ENCODE measurements around the gene GNE. TPM values are rescaled to one million over a fixed set of nuclear protein-coding genes. Genes with fewer than 3 reads are reported as not detected.

The GNE gene
- total and polyA plus RNA-seq, 2 of the 8 experiments (the other 6 are each of a cell fraction or from before 2014, with no cell fraction given) = 5.1 to 11.1 TPM

GRCh38 chr9:36170531-36170930, 87.7 kb downstream of the GNE start:
- H3K9me3 ChIP-seq (ENCODE audit: insufficient read depth in 2 of 2, low read depth in 1 of 2, low read length in 1 of 2) = no peaks in the 10 kb centered on the region
- no peaks in the 10 kb centered on the region for H3K36me3 ChIP-seq (ENCODE audit: control insufficient read depth in 2 of 4, insufficient read depth in 4 of 4, low read length in 3 of 4)
- H3K79me2 ChIP-seq (ENCODE audit: control insufficient read depth in 1 of 2, insufficient read depth in 2 of 2, low read length in 2 of 2) = no peaks in the 10 kb centered on the region
- 91% methylated on average over 13 of the region's 13 CpGs; no CpG with 5 or more reads in 1 of the 2 experiments for WGBS, 2 experiments (ENCODE audit: extremely low coverage in 1 of 2, insufficient coverage in 1 of 2, insufficient read length in 1 of 2, insufficient replicate concordance in 2 of 2, low coverage in 1 of 2, low lambda C conversion rate in 2 of 2, missing lambda C conversion rate in 1 of 2)
- no peak overlapping the region for H3K23ac ChIP-seq (ENCODE audit: insufficient read length)
- no peaks in the 10 kb centered on the region; a peak in 1 of 7 replicates for H3K4me1 ChIP-seq (replicated peaks in 1 of 4; ENCODE audit: control insufficient read depth in 3 of 4, insufficient read depth in 4 of 4, low read length in 3 of 4)
- H3K14ac ChIP-seq (ENCODE audit: insufficient read length) = no peak overlapping the region
- no peak overlapping the region for H4K91ac ChIP-seq (replicated peaks; ENCODE audit: insufficient read length, low read length)
- FAIRE-seq (no peak), DNase-seq (ENCODE audit: low read depth in 1 of 2, low spot score in 2 of 2) (no peak)
- no peak overlapping the region for H3K4ac ChIP-seq (replicated peaks; ENCODE audit: insufficient read length, low read depth, low read length)
- H2BK20ac ChIP-seq (ENCODE audit: low read length) = no peak overlapping the region
- H2AK5ac ChIP-seq (ENCODE audit: low read depth, low read length) = no peak overlapping the region
- TF ChIP-seq JUND (IDR thresholded peaks at IDR 0.05; ENCODE audit: low read length) (no peak), JUN (IDR thresholded peaks at IDR 0.05; ENCODE audit: low read depth, low read length) (no peak), HDAC2 (IDR thresholded peaks at IDR 0.05; ENCODE audit: borderline replicate concordance in 1 of 2, low read depth in 2 of 2, low read length in 2 of 2) (no peak), TBP (IDR thresholded peaks at IDR 0.05; ENCODE audit: low read depth, low read length) (no peak), RBBP5 (IDR thresholded peaks at IDR 0.05; ENCODE audit: borderline replicate concordance, low read depth, low read length) (no peak), CEBPB (IDR thresholded peaks at IDR 0.05; ENCODE audit: low read depth, low read length) (no peak), KDM1A (IDR thresholded peaks at IDR 0.05; ENCODE audit: borderline replicate concordance, low read length) (no peak), POLR2AphosphoS5 (IDR thresholded peaks at IDR 0.05; ENCODE audit: low read depth, low read length) (no peak), KDM4A (IDR thresholded peaks at IDR 0.05; ENCODE audit: low read depth, low read length, severe bottlenecking) (no peak), POU5F1 (IDR thresholded peaks at IDR 0.05; ENCODE audit: low read depth, low read length) (no peak), POLR2A (IDR thresholded peaks at IDR 0.05; ENCODE audit: control extremely low read depth in 1 of 2, low read depth in 2 of 2, low read length in 2 of 2) (no peak), CTBP2 (IDR thresholded peaks at IDR 0.05; ENCODE audit: borderline replicate concordance, insufficient read depth, insufficient read length, low read length) (no peak), SIX5 (IDR thresholded peaks at IDR 0.05; ENCODE audit: low read depth, low read length) (no peak)
- CTCF ChIA-PET (ENCODE audit: partially characterized antibody) = interaction anchor here (1.2 to 10.2 kb wide), 4 partner anchors 8 to 216 kb away, joined by 3 to 153 read pairs (median 13); no protein-coding TSS in a partner anchor
- peak overlapping the region; percentile 50; the same call in 1 of the 2 replicates for H2BK12ac ChIP-seq (ENCODE audit: low read depth, low read length)
- H4K20me1 ChIP-seq (replicated peaks in 1 of 2; ENCODE audit: control insufficient read depth in 1 of 2, insufficient read depth in 2 of 2, low read length in 2 of 2) = no peaks in the 10 kb centered on the region
- no peak overlapping the region for H3K9ac ChIP-seq (replicated peaks in 1 of 4; ENCODE audit: extremely low read depth in 1 of 4, low read depth in 3 of 4, low read length in 3 of 4)
- no peak overlapping the region for H3K18ac ChIP-seq (ENCODE audit: extremely low read depth, low read length)
- no peak overlapping the region for H2BK15ac ChIP-seq (ENCODE audit: low read length)
- H3K56ac ChIP-seq (replicated peaks; ENCODE audit: insufficient read length, low read depth, low read length) = no peak overlapping the region
- H3K4me3 ChIP-seq (ENCODE audit: extremely low read depth in 1 of 4, insufficient read depth in 2 of 4, low read depth in 3 of 4, low read length in 4 of 4) = no peak overlapping the region
- no peaks in the 10 kb centered on the region for H3K27me3 ChIP-seq (replicated peaks in 1 of 4; ENCODE audit: control insufficient read depth in 3 of 4, extremely low read depth in 1 of 4, insufficient read depth in 3 of 4, low read length in 3 of 4)
- no peak overlapping the region for H4K5ac ChIP-seq (ENCODE audit: insufficient read length, low read depth, low read length)
- H3K27ac ChIP-seq (ENCODE audit: low read depth, low read length) = no peak overlapping the region
- H3K79me1 ChIP-seq (ENCODE audit: low read depth, low read length) = no peaks in the 10 kb centered on the region
- no peak overlapping the region for H2BK120ac ChIP-seq (replicated peaks; ENCODE audit: low read depth, low read length)
- POLR2A ChIA-PET (ENCODE audit: partially characterized antibody) = no interaction called here
- peaks cover 2% of the 10 kb centered on the region; the same call in 1 of the 2 replicates for H3K23me2 ChIP-seq (ENCODE audit: low read depth, low read length)
- H4K8ac ChIP-seq (ENCODE audit: extremely low read depth, insufficient read depth, low read length) = no peak overlapping the region
- no peak overlapping the region for H2AFZ ChIP-seq (ENCODE audit: low read length)
- H3K4me2 ChIP-seq (ENCODE audit: insufficient read depth in 1 of 2, low read depth in 2 of 2, low read length in 2 of 2) = no peak overlapping the region
- H2BK5ac ChIP-seq (ENCODE audit: low read depth, low read length) = no peak overlapping the region

All from H1 (cell line).